NCI-H524 (cell line): ENCODE data around the gene GSTP1.
A peak's percentile ranks its signal among the peaks of the same experiment; 100 is the strongest.

Experiments
- DNase-seq, 2 experiments: peaks; one replicate each; lab custom pipeline; 2025; lab: John Stamatoyannopoulos, UW

The GSTP1 gene

GRCh38 chr11:67630228-67630942 is 46.8 kb downstream of the GSTP1 start:
- DNase-seq = peak; percentile 73 to 93

GRCh38 chr11:67630943-67631331 is 47.3 kb downstream of the GSTP1 start:
- DNase-seq = no peak

DNA sequence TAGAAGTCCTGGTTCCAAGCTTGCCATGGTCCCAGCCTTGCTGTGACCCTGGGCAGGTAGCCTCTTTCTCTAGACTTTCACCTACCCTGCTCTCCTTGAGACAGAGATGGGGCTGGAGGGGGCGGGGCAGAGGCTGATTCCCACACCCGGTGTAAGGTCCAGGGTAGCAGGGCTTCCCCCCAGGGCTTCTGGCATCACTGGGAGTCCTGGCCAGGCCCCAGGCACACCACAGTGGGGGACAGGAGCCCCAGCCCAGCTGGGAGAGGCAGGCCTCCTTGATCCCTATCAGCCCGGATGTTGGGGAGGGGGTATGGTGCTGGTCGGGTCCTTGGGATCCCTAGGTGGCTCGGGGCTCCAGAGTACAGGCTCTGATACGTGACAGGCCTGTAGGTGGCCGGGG is 47.8 kb downstream of the GSTP1 start:
- no peak for DNase-seq

GRCh38 chr11:67631853-67632174 is 48.2 kb downstream of the GSTP1 start:
- no peak for DNase-seq

- no peak for DNase-seq
Measured at GRCh38 chr11:67632175-67632981, 48.8 kb downstream of the GSTP1 start.

- no peak for DNase-seq
Measured at GRCh38 chr11:67632982-67633755, 49.6 kb downstream of the GSTP1 start.

DNA sequence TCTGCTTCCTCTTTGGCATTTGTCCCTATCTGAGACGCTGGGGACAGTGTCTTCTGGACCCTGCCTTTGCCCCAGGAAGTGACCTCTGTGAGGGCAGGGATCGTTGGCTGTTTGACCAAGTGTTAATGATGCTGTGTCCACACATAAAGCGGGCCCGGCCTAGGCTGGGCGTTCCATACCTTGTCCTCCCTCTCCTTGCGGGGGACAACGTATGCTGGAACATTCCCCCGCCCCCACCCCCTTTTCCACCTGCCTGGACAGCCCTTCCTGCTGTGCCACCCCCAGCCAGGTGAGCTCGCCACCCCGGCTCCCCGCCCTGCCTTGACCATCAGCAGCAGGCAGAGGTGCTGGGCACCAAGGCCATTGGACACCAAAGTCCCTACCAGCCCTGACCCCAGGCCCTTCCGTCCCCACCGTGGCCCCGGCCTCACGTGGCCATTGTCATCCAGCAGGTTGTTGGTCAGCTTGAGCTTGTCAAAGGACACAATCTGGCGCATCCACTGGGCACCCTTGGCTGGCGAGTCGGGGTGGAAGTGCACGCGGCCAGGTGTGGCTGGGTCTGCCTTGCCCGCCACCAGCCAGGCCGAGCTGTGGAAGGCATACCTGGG is 50.2 kb downstream of the GSTP1 start:
- DNase-seq = no peak

DNA sequence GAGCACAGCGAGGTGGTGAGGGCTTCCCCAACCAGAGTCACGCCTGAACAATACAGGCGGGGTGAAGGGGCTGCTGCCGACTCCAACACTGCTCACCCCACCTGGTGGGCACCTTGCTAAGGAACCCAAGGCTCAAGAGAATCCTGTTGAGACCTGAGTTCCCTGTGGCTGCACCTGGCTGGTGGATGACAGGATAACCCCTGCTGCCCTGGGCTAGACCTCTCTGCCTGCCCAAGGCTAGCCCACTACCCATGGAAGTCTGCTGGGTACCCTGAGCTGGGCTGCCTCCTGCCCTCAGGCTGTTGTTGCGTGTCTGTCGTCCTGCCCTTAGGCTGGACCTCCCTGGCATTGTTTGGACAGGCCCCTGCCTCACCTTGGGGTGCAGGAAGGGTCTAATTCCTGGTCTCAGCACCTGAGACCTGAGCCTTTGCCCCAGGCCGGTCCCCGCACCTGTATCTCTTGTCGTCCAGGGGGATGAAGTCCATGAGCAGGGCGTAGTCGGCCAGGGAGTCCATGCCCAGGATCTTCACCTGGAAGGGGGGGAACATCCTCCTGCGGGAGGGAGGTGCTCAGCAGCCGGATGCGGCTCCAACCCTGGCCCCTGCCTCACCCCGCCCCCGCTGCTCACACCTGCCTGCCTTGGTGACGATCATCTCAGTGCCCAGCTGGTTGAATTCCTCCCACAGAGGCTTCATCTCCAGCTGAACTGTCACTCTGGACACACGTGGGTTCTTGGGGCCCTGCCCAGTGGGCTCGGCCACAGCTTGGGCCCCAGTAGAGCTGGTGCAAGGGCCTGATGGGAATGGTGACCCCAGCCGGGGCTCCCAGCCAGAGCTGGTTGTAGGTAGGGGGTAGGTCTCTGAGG is 51.0 kb downstream of the GSTP1 start:
- no peak for DNase-seq

DNA sequence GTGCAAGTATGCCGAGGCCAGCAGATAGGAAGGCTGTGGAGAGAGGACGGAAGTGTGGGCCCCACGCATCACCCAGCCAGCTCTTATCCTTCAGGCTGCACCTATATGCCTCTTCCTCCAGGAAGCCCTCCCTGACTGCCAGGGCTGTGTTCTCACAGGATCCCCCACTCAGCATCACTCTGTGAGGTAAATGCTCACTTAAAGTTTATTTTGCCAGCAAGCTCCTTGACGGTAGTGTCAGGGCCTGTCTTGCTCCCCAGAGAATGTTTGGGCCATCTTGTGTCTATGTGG is 51.6 kb downstream of the GSTP1 start:
- no peak for DNase-seq
